Neural cell (in vitro differentiated cells): Measurements from ENCODE around the gene ADGRL3.

Experiments used
- EP300 ChIP-seq: fragments of 450-650 bp; conservative IDR thresholded peaks from 2 replicates; pipeline ENCODE4 v1.6.1; 2014; ENCODE audit warnings: antibody characterized with exemption, mild to moderate bottlenecking, moderate library complexity; ENCODE audit not compliant: poor library complexity, severe bottlenecking
- EZH2 ChIP-seq: fragments of 200-600, 300-800 bp; shearing (Covaris generic), sonication (generic); IDR thresholded peaks from 2 replicates; pipeline ENCODE4 v1.6.1; 2014; ENCODE audit warnings: antibody characterized with exemption, low read length, borderline replicate concordance, mild to moderate bottlenecking; ENCODE audit not compliant: insufficient read depth, poor library complexity, severe bottlenecking
- MXI1 ChIP-seq: fragments of 450-650 bp; conservative IDR thresholded peaks from 2 replicates; pipeline ENCODE4 v1.6.1; 2014; ENCODE audit warnings: antibody characterized with exemption, mild to moderate bottlenecking; ENCODE audit not compliant: poor library complexity, severe bottlenecking
- POLR2AphosphoS5 ChIP-seq: IDR thresholded peaks from 2 replicates; pipeline ENCODE4 v1.6.1; 2012
- RAD21 ChIP-seq: fragments of 450-650 bp; conservative IDR thresholded peaks from 2 replicates; pipeline ENCODE4 v1.6.1; 2014; ENCODE audit warnings: antibody characterized with exemption, mild to moderate bottlenecking, moderate library complexity
- SMC3 ChIP-seq: fragments of 450-650 bp; conservative IDR thresholded peaks from 2 replicates; pipeline ENCODE4 v1.6.1; 2014; ENCODE audit warnings: antibody characterized with exemption, mild to moderate bottlenecking, moderate library complexity; ENCODE audit not compliant: poor library complexity
- TAF1 ChIP-seq: IDR thresholded peaks from 2 replicates; pipeline ENCODE4 v1.6.1; 2012; ENCODE audit warnings: low read depth
- TF ChIP-seq, protein P1 (sequence below): fragments of 450-650 bp; IDR thresholded peaks from 2 replicates; pipeline ENCODE4 v1.5.1; 2014; ENCODE audit warnings: antibody characterized with exemption, mild to moderate bottlenecking, moderate library complexity; ENCODE audit not compliant: poor library complexity, severe bottlenecking

DNA sequence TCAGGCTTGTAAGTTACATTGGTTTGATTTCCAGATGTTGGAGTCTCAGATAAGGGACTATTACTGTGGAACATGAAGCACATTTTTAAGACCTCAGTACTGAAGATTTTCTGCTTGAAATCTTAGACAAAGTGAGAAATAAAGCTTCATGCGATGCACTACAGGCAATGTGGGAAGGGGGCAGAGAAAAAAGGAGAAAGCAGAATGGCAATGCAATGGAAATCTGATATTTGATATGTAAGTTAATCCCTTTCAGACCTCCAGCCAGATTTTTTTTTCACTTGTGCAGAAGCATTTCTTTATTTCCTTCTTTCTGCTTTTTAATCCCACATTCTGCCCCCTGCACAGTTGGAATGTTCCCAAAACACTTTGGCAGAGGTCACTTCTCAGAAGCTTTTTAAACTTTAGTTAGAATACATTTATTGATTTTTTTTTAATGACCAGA, 174.3 kb downstream of the ADGRL3 start:
- TF ChIP-seq EP300 (no peak), POLR2AphosphoS5 (no peak), SMC3 (no peak), TAF1 (no peak), RAD21 (no peak), EZH2 (no peak), MXI1 (no peak)
- TF ChIP-seq, protein P1, sequence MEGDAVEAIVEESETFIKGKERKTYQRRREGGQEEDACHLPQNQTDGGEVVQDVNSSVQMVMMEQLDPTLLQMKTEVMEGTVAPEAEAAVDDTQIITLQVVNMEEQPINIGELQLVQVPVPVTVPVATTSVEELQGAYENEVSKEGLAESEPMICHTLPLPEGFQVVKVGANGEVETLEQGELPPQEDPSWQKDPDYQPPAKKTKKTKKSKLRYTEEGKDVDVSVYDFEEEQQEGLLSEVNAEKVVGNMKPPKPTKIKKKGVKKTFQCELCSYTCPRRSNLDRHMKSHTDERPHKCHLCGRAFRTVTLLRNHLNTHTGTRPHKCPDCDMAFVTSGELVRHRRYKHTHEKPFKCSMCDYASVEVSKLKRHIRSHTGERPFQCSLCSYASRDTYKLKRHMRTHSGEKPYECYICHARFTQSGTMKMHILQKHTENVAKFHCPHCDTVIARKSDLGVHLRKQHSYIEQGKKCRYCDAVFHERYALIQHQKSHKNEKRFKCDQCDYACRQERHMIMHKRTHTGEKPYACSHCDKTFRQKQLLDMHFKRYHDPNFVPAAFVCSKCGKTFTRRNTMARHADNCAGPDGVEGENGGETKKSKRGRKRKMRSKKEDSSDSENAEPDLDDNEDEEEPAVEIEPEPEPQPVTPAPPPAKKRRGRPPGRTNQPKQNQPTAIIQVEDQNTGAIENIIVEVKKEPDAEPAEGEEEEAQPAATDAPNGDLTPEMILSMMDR = no peak
